ENCODE measurements around the gene AGK. TPM values are rescaled to one million over a fixed set of nuclear protein-coding genes. Genes with fewer than 3 reads are reported as not detected.

The AGK gene
- total and polyA plus RNA-seq, 2 of the 8 experiments (the other 6 are each of a cell fraction or from before 2014, with no cell fraction given): 25.8 to 34.0 TPM

DNA sequence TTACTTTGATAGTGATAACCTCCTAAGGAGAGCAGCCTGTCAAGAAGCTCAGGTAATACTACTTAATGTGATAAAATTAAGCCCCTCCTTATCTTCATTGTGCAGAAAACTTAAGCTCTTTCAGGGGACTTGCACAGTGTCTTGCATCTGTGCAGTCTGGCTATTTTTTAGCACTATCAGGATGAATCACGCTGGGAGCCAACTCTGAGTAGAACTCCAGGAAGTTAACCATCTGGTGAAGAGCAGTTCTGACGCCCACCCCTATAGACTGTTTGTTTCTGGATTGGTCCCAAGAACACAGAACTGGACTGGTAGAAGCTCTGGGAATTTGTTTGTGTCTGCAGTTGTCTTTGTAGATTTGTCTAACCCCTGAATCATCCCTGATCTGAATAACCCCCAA is 41.9 kb downstream of the AGK start (continued):
- TF ChIP-seq CHD7 (IDR thresholded peaks at IDR 0.05; ENCODE audit: insufficient replicate concordance, low read length) (no peak), KDM1A (IDR thresholded peaks at IDR 0.05; ENCODE audit: borderline replicate concordance, low read length) (no peak), EZH2 (IDR thresholded peaks at IDR 0.05; ENCODE audit: low read depth, low read length, severe bottlenecking) (no peak), CBX8 (IDR thresholded peaks at IDR 0.05; ENCODE audit: borderline replicate concordance, low read depth, low read length) (no peak), RBBP5 (IDR thresholded peaks at IDR 0.05; ENCODE audit: borderline replicate concordance, low read depth, low read length) (no peak), NANOG (IDR thresholded peaks at IDR 0.05; ENCODE audit: insufficient read depth, low read depth, low read length, poor library complexity, severe bottlenecking) (no peak)
- TF ChIP-seq, protein P1, sequence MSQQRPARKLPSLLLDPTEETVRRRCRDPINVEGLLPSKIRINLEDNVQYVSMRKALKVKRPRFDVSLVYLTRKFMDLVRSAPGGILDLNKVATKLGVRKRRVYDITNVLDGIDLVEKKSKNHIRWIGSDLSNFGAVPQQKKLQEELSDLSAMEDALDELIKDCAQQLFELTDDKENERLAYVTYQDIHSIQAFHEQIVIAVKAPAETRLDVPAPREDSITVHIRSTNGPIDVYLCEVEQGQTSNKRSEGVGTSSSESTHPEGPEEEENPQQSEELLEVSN (IDR thresholded peaks at IDR 0.05): no peak
